ENCODE measurements around the gene ZNRD2. TPM values are rescaled to one million over a fixed set of nuclear protein-coding genes. Genes with fewer than 3 reads are reported as not detected.
A peak's percentile ranks its signal among the peaks of the same experiment; 100 is the strongest.

Gene ZNRD2
- total RNA-seq, 1 experiment from 2014 or later: 70.9 TPM

- TF ChIP-seq ATF6 (CRISPR knock-in tag; IDR thresholded peaks at IDR 0.05): no peak
- no peak for TF ChIP-seq TCF7 (CRISPR knock-in tag; IDR thresholded peaks at IDR 0.05; ENCODE audit: low read depth)
- TF ChIP-seq GRHL2 (CRISPR knock-in tag; IDR thresholded peaks at IDR 0.05; ENCODE audit: insufficient replicate concordance, severe bottlenecking): no peak
- TF ChIP-seq, protein P1, sequence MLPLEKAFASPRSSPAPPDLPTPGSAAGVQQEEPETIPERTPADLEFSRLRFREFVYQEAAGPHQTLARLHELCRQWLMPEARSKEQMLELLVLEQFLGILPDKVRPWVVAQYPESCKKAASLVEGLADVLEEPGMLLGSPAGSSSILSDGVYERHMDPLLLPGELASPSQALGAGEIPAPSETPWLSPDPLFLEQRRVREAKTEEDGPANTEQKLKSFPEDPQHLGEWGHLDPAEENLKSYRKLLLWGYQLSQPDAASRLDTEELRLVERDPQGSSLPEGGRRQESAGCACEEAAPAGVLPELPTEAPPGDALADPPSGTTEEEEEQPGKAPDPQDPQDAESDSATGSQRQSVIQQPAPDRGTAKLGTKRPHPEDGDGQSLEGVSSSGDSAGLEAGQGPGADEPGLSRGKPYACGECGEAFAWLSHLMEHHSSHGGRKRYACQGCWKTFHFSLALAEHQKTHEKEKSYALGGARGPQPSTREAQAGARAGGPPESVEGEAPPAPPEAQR (CRISPR knock-in tag; IDR thresholded peaks at IDR 0.05): no peak
- TF ChIP-seq, protein P2, sequence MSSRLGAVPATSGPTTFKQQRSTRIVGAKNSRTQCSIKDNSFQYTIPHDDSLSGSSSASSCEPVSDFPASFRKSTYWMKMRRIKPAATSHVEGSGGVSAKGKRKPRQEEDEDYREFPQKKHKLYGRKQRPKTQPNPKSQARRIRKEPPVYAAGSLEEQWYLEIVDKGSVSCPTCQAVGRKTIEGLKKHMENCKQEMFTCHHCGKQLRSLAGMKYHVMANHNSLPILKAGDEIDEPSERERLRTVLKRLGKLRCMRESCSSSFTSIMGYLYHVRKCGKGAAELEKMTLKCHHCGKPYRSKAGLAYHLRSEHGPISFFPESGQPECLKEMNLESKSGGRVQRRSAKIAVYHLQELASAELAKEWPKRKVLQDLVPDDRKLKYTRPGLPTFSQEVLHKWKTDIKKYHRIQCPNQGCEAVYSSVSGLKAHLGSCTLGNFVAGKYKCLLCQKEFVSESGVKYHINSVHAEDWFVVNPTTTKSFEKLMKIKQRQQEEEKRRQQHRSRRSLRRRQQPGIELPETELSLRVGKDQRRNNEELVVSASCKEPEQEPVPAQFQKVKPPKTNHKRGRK (CRISPR knock-in tag; IDR thresholded peaks at IDR 0.05; ENCODE audit: borderline replicate concordance): no peak
- TF ChIP-seq NR2C2 (CRISPR knock-in tag; IDR thresholded peaks at IDR 0.05): no peak
- TF ChIP-seq, protein P3, sequence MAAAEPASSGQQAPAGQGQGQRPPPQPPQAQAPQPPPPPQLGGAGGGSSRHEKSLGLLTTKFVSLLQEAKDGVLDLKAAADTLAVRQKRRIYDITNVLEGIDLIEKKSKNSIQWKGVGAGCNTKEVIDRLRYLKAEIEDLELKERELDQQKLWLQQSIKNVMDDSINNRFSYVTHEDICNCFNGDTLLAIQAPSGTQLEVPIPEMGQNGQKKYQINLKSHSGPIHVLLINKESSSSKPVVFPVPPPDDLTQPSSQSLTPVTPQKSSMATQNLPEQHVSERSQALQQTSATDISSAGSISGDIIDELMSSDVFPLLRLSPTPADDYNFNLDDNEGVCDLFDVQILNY (CRISPR knock-in tag; IDR thresholded peaks at IDR 0.05): no peak
- no peak for TF ChIP-seq ZNF138 (CRISPR knock-in tag; conservative IDR thresholded peaks at IDR 0.05)
Observed at GRCh38 chr11:65559951-65560537, 10.2 kb upstream of the ZNRD2 start (continued).

GRCh38 chr11:65560555-65561418 lies 9.5 kb upstream of the ZNRD2 start:
- CTCF ChIA-PET: interaction anchor here (0.6 to 9.1 kb wide), 17 partner anchors 9 to 285 kb away, joined by 3 to 110 read pairs (median 5); partner anchors contain the start of genes EHBP1L1, FAM89B, KCNK7 and PCNX3
- 0 out of 2 replicates have a peak overlapping the region, but pooled peaks have one; percentile 2 for H3K27ac Mint-ChIP-seq
- peak; percentile 75 for ATAC-seq

More at GRCh38 chr11:65560555-65561418, 9.5 kb upstream of the ZNRD2 start:
- DNase-seq (ENCODE audit: low spot score): peak; percentile 77
- Mint-ChIP-seq H3K4me3 (peak overlapping the region; percentile 17), H3K27me3 (ENCODE audit: low read depth) (peaks cover 47% of the 10 kb centered on the region), H3K9me3 (no peaks in the 10 kb centered on the region), H3K4me1 (peaks cover 35% of the 10 kb centered on the region), H3K36me3 (no peaks in the 10 kb centered on the region)
- POLR2A ChIA-PET: interaction anchor here (0.5 to 1.5 kb wide), 10 partner anchors 8 to 100 kb away, joined by 3 to 10 read pairs (median 4); partner anchors contain the start of genes EHBP1L1, FAM89B and ZNRD2
- no peak for TF ChIP-seq MYBL2 (CRISPR knock-in tag; IDR thresholded peaks at IDR 0.05)
- peak; percentile 18; the same call in 1 of the 2 replicates for TF ChIP-seq MAX (CRISPR knock-in tag; IDR thresholded peaks at IDR 0.05)
- no peak for TF ChIP-seq JAZF1 (CRISPR knock-in tag; IDR thresholded peaks at IDR 0.05)
- TF ChIP-seq, protein P4, sequence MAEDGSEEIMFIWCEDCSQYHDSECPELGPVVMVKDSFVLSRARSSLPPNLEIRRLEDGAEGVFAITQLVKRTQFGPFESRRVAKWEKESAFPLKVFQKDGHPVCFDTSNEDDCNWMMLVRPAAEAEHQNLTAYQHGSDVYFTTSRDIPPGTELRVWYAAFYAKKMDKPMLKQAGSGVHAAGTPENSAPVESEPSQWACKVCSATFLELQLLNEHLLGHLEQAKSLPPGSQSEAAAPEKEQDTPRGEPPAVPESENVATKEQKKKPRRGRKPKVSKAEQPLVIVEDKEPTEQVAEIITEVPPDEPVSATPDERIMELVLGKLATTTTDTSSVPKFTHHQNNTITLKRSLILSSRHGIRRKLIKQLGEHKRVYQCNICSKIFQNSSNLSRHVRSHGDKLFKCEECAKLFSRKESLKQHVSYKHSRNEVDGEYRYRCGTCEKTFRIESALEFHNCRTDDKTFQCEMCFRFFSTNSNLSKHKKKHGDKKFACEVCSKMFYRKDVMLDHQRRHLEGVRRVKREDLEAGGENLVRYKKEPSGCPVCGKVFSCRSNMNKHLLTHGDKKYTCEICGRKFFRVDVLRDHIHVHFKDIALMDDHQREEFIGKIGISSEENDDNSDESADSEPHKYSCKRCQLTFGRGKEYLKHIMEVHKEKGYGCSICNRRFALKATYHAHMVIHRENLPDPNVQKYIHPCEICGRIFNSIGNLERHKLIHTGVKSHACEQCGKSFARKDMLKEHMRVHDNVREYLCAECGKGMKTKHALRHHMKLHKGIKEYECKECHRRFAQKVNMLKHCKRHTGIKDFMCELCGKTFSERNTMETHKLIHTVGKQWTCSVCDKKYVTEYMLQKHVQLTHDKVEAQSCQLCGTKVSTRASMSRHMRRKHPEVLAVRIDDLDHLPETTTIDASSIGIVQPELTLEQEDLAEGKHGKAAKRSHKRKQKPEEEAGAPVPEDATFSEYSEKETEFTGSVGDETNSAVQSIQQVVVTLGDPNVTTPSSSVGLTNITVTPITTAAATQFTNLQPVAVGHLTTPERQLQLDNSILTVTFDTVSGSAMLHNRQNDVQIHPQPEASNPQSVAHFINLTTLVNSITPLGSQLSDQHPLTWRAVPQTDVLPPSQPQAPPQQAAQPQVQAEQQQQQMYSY (CRISPR knock-in tag; IDR thresholded peaks at IDR 0.05): peak; percentile 97
- TF ChIP-seq CREB1 (CRISPR knock-in tag; IDR thresholded peaks at IDR 0.05): no peak
- no peak for TF ChIP-seq IRF2 (CRISPR knock-in tag; IDR thresholded peaks at IDR 0.05; ENCODE audit: borderline replicate concordance, low read depth)
- no peak for TF ChIP-seq NFYB (CRISPR knock-in tag; conservative IDR thresholded peaks at IDR 0.05; ENCODE audit: low read depth)
- no peak for TF ChIP-seq SMAD3 (CRISPR knock-in tag; IDR thresholded peaks at IDR 0.05; ENCODE audit: borderline replicate concordance)
- TF ChIP-seq TEAD1 (CRISPR knock-in tag; IDR thresholded peaks at IDR 0.05): no peak
